ENCODE data around the gene LFNG. TPM values are rescaled to one million over a fixed set of nuclear protein-coding genes. Genes with fewer than 3 reads are reported as not detected.

Gene LFNG
- total and polyA plus RNA-seq, 2 donors (not counting 1 experiment from before 2014, with no cell fraction given) = 73.3 to 208 TPM

- Histone ChIP-seq H3K9ac (ENCODE audit: low read length) (no peak overlapping the region), H3K27ac (ENCODE audit: low read length in 2 of 2) (no peak overlapping the region), H3K79me2 (ENCODE audit: control insufficient read depth, insufficient read depth, low read length) (peaks cover 27% of the 10 kb centered on the region), H3K9me3 (ENCODE audit: control extremely low read depth in 1 of 3, control insufficient read depth in 2 of 3, insufficient read depth in 1 of 3, low read length in 2 of 3) (no peaks in the 10 kb centered on the region), H3K4me3 (ENCODE audit: control extremely low read depth in 1 of 5, extremely low read depth in 1 of 5, insufficient read depth in 1 of 5, low read depth in 2 of 5, low read length in 4 of 5) (no peak overlapping the region), H3K4me1 (ENCODE audit: control insufficient read depth in 2 of 2, insufficient read depth in 2 of 2, low read length in 2 of 2) (peaks cover 0 to 9% of the 10 kb centered on the region in 2 donors), H2AFZ (ENCODE audit: insufficient read depth, low read depth, low read length, poor library complexity, severe bottlenecking) (no peak overlapping the region), H3K27me3 (replicated peaks in 1 of 4; ENCODE audit: control extremely low read depth in 1 of 4, control insufficient read depth in 3 of 4, insufficient read depth in 4 of 4, low read length in 3 of 4) (no peaks in the 10 kb centered on the region), H3K36me3 (replicated peaks in 1 of 2; ENCODE audit: control extremely low read depth in 1 of 2, control insufficient read depth in 1 of 2, extremely low read depth in 1 of 2, insufficient read depth in 2 of 2, low read length in 1 of 2) (peaks cover 4 to 76% of the 10 kb centered on the region in 2 experiments), H3K4me2 (replicated peaks; ENCODE audit: low read depth, low read length, poor library complexity, severe bottlenecking) (no peak overlapping the region), H4K20me1 (ENCODE audit: control insufficient read depth, insufficient read depth, low read length, poor library complexity, severe bottlenecking) (peaks cover 6% of the 10 kb centered on the region)
- ATAC-seq (ENCODE audit: low read depth) (no peak), DNase-seq (no peak)
- POLR2A ChIA-PET = no interaction called here
- TF ChIP-seq EZH2 (IDR thresholded peaks at IDR 0.05; ENCODE audit: borderline replicate concordance, insufficient read depth, low read depth, low read length, poor library complexity, severe bottlenecking) = no peak
- TF ChIP-seq CTCF (IDR thresholded peaks at IDR 0.05) = no peak
- Mint-ChIP-seq H3K9me3 (ENCODE audit: insufficient read depth) (no peaks in the 10 kb centered on the region), H3K27ac (no peak overlapping the region), H3K27me3 (no peaks in the 10 kb centered on the region), H3K4me3 (no peak overlapping the region), H3K4me1 (peaks cover 11% of the 10 kb centered on the region)
- CTCF ChIA-PET = interaction anchor here (1.3 to 1.4 kb wide), 2 partner anchors 74 to 76 kb away, joined by 3 to 4 read pairs; no protein-coding TSS in a partner anchor
- intact Hi-C loops (cut with micrococcal nuclease) = no loop called here
- WGBS (ENCODE audit: insufficient coverage) = 99% methylated on average over 20 of the region's 23 CpGs
Observed at GRCh38 chr7:2544541-2545188, 25.1 kb downstream of the LFNG start.

- peaks cover 6 to 69% of the 10 kb centered on the region in 2 experiments for H3K36me3 ChIP-seq (replicated peaks in 1 of 2; ENCODE audit: control extremely low read depth in 1 of 2, control insufficient read depth in 1 of 2, extremely low read depth in 1 of 2, insufficient read depth in 2 of 2, low read length in 1 of 2)
- H3K27me3 Mint-ChIP-seq = no peaks in the 10 kb centered on the region
- TF ChIP-seq CTCF (IDR thresholded peaks at IDR 0.05) (no peak), EZH2 (IDR thresholded peaks at IDR 0.05; ENCODE audit: borderline replicate concordance, insufficient read depth, low read depth, low read length, poor library complexity, severe bottlenecking) (no peak)
- ATAC-seq (ENCODE audit: low read depth) (no peak), DNase-seq (no peak)
- H3K4me3 Mint-ChIP-seq = no peak overlapping the region
- no peak overlapping the region for H3K9ac ChIP-seq (ENCODE audit: low read length)
- 98% methylated on average over 20 of the region's 20 CpGs for WGBS (ENCODE audit: insufficient coverage)
- peaks cover 6% of the 10 kb centered on the region for H4K20me1 ChIP-seq (ENCODE audit: control insufficient read depth, insufficient read depth, low read length, poor library complexity, severe bottlenecking)
- H3K4me2 ChIP-seq (replicated peaks; ENCODE audit: low read depth, low read length, poor library complexity, severe bottlenecking) = no peak overlapping the region
- H3K4me3 ChIP-seq (ENCODE audit: control extremely low read depth in 1 of 5, extremely low read depth in 1 of 5, insufficient read depth in 1 of 5, low read depth in 2 of 5, low read length in 4 of 5) = no peak overlapping the region
- no peak overlapping the region for H2AFZ ChIP-seq (ENCODE audit: insufficient read depth, low read depth, low read length, poor library complexity, severe bottlenecking)
- peaks cover 14% of the 10 kb centered on the region for H3K4me1 Mint-ChIP-seq
- H3K9me3 Mint-ChIP-seq (ENCODE audit: insufficient read depth) = no peaks in the 10 kb centered on the region
- no peaks in the 10 kb centered on the region for H3K27me3 ChIP-seq (replicated peaks in 1 of 4; ENCODE audit: control extremely low read depth in 1 of 4, control insufficient read depth in 3 of 4, insufficient read depth in 4 of 4, low read length in 3 of 4)
- H3K4me1 ChIP-seq (ENCODE audit: control insufficient read depth in 2 of 2, insufficient read depth in 2 of 2, low read length in 2 of 2) = peaks cover 0 to 9% of the 10 kb centered on the region in 2 donors
- peaks cover 31% of the 10 kb centered on the region for H3K79me2 ChIP-seq (ENCODE audit: control insufficient read depth, insufficient read depth, low read length)
- ChIA-PET POLR2A (interaction anchor here (1.2 kb wide), 1 partner anchor 16 kb away, joined by 3 read pairs; no protein-coding TSS in a partner anchor), CTCF (interaction anchor here (1.0 to 1.5 kb wide), 3 partner anchors 75 to 164 kb away, joined by 3 to 6 read pairs (median 4); no protein-coding TSS in a partner anchor)
- no peak overlapping the region for H3K27ac ChIP-seq (ENCODE audit: low read length in 2 of 2)
- intact Hi-C loops (cut with micrococcal nuclease) = no loop called here
- no peak overlapping the region for H3K27ac Mint-ChIP-seq
- no peaks in the 10 kb centered on the region for H3K9me3 ChIP-seq (ENCODE audit: control extremely low read depth in 1 of 3, control insufficient read depth in 2 of 3, insufficient read depth in 1 of 3, low read length in 2 of 3)
Observed at GRCh38 chr7:2545746-2546425, 26.3 kb downstream of the LFNG start.

All from B cell (primary cell).